ENCODE data around the gene PDE5A.
"Not testable (repeated sequence)": the region's sequence is repeated elsewhere in the genome, so short reads cannot be mapped to it uniquely, and the experiment has no call there.

Gene PDE5A

DNA sequence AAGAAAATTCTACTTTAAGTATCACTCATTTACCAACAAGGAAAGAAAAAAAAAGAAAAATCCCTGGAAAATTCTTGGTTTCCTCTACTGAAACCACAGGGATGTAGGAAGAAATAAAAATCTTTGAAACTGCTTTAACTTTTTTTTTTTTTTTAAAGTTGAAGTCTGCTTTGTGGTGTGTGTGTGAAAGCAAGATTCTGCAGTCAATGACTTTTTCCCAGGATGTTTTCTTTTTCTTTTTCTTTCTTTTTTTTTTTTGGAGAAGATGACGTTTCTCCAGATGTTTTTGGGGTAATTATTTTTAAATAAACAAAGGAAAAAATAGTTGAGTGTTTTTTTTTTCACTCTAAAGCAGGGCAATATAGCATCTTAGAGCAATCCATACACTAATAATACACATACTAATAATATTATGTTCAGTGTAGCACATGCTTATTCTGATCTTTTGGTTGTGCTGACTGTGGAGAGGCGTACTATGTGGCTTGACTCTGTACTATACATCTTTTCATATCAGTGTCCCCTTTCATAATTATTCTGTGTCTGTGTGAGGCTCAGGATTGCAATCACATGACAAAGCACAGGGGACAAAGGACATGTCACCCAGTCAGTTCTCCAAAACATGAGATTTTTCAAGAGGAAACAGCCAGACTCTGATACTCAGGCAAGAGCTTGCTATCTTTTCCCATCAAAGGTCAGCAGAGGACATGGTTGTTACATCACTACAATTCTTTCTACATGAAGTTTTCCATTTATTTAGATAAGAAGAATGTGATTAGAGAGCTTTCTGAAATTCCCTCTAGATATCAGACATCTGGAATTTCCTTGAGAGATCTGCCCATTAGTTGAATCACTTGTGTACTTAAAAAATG lies 111.0 kb downstream of the PDE5A start:
- DNase-seq = no peak

DNA sequence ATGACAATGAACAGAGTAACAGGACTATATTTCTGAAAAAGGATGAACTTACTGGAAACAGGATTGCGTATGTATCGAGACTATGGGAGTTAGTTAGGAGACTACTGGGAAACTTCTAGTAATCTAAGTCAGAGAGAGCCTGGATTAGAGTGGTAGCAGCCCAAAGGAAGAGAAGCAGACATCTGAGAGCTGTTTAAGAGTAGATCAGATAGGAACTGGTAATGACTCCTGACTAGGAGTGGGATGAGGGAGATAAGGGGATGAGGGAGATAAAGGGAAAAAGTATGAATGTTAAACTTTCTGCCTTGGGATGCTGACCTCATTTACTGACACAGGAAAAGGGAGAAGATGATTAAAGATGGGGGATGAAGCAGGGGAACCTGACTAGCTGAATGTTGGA lies 116.2 kb downstream of the PDE5A start:
- DNase-seq = no peak

DNA sequence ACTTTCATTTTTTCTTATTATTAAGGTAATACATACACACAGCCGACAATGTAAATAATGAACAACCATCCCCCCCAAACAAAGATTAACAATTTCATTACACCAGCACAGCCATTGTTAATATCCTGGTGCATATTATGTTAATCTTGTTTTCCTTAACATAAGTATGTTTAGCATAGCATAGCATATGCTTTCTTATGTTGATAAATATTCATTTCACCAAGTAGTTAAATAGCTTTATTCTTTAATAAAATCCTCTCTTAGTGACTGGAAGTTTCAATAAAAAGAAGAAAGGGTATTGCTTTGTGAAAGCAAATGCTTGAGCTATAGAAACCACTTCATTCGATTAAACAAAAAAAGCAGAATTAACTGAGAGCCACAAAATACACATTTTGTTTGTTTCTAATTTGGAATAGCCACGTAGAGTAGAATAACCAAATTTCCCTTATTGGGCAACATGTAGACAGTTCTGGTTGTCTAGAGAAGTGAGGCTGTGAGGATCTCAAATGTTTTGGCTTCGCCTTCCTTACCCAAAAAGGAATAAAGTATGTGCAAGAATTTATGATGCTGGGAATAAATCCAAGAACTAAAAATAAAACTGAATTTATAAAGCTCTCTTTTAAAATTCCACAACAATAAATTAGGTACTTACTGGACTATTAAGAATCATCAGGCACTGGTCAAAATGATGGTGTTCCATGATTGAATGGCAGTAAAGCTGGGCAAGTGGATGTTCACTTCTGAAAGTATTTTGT lies 118.0 kb downstream of the PDE5A start:
- DNase-seq = no peak

DNA sequence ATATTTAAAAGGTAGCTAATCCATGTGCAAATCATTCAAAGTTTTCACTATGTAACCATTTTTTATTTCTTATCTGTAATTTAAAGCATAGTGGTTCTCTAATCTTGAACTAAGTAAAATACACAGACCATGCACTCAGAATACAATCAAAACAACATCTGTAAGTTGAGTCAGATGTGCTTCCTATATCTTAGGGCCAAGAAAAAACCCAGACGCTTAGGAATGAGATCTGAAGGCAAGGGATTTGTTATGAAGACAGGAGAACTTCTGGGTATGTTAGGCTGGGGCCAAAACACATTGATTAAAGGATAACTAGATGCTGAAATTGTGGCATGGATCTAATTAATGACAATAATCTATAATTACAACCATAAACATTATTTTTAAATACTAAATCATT lies 120.3 kb downstream of the PDE5A start:
- DNase-seq = no peak

DNA sequence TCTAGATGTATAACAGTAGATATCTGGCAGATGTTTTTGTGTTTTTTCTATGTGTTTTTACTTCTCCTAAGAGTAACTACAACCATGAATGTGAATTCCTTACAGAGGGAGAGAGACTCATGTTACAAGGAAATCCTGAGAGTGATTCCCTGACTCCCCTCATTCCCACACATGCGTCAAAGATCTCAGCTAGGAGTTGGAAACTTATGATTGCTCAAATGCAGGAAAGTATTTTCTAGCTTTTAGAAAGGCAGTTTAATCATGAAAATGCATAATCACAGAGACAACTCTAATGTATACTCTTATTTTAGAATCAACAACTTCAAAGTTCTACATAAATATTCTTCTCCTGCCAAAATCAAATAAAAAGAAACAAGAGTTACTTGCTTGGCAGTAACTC lies 121.8 kb downstream of the PDE5A start:
- no peak for DNase-seq

DNA sequence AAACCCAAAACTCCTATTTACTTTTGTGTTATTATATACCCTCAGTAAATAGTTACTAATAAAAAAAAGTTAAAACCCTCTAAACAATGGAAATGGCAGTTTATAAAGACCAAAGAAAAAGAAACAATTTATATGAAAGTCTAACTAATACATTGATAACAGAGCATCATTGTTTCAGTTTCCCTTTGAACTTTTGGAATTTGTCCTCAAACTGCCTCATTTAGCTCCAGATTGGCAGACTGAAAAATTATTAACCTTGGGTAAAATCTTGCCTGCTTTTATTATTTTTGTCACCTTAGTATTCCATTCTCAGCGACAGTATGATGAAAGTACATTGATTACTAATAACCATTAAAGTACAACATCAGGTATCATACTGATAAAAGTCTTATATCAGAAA lies 124.0 kb downstream of the PDE5A start:
- DNase-seq = no peak

DNA sequence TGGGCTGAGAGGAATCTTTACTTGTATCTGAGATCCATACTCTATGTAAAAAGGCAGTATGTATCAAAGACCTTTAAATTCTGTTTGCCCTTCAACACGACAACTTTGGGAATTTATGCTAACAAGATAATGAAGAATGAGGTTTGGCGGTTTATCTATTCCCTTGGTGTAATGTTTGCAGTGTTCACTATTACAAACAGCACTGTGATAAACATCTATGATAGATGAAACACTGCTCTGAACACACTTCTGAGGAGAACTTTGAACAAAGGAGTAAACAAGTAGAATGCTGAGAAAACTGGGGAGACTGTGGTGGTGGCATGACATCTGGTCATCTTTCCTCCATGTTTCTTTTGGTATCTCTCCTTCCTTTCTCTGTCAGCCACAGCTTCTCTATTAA lies 126.9 kb downstream of the PDE5A start:
- DNase-seq = no peak

DNA sequence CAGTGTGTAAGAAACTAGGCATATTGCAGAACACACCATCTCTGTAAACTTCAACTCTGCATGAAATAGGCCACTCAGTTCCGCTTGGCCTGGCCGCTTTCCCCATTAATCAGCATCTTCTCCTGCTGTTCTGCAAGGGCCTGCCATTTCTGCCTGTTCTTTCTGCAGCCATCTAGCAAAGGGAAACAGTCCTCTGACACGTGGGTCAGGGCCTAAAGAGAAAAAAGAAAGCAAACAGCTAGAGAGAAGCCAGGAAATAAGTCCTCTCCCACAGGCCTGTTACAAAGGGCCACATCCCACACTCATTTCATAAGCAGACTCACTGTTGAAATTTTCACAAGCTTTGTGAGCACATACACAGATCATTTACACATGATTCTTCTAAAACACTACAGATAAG lies 130.1 kb downstream of the PDE5A start:
- DNase-seq = no peak

DNA sequence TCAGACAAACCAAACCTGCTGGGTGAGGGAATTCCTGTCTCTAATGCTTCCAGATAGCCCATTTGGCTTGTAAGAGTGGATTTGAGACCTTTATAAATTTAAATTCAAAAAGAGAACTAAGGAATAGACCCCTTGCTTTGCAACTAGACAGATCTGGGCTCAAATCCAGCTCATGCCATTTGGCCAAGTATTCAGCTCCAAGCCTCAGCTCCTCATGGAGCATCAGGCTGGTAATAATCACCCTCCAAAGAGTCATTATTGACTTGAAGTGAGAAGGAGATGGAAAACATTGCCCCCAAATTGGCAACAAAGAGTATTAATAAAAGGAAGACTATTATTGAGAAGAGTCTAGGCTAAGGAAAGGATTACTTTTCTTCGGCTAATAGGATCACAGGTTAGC lies 134.7 kb downstream of the PDE5A start:
- DNase-seq = no peak

DNA sequence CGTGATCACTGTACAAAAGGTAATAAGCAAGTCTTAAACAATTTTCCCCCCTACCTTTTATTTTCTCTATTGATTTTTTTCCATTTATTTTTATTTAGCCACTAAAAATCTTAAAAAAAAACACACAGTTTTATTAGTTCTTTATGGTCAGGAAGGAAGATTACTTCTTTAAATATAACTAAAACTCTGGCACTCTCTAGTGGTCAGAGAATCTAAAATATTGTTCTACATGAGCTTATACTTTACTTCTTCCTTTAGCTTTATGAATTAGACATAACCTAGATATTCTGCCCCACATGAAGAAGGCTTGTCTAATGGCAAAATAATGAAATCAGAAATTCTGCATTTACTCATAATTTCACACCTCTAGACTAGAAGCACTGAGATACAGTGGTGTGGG lies 135.2 kb downstream of the PDE5A start:
- no peak for DNase-seq

DNA sequence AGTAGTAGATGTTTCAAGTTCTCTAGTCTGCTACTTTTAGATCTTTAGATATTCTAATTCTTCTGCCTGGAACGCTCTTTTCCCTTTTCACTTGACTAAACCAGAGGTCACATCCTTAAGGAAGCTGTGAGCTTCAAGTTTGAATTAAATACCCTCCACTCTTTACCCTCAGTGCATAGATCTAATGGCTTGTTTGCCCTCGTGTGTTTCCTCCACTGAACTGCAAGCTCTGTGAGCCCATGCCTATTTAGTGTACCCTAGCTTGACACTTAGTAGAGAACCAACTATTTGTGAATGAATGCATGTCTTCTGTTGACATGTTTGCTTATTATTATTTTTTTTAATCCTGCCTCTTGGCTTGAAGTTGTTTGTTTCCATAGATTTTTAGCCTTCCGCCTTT lies 138.3 kb downstream of the PDE5A start:
- DNase-seq = no peak

DNA sequence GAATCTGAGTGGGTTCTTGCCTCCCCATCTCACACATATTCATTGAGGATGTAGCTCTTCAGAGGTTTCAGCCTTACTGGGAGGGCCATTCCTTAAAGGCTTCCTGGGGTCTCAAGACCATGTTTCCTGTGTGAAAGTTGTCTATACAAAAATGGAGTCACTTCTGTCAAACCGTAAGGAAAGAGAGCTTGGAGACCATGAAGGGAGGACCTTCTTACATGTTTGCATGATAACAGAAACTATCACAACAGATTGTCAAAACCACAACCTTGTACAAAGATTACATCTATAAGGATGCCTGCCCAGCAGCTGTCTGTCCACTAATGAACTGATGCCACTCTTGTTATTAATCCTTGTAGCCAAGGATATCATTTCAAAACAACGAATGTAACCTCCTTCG lies 139.3 kb downstream of the PDE5A start:
- DNase-seq = no peak

DNA sequence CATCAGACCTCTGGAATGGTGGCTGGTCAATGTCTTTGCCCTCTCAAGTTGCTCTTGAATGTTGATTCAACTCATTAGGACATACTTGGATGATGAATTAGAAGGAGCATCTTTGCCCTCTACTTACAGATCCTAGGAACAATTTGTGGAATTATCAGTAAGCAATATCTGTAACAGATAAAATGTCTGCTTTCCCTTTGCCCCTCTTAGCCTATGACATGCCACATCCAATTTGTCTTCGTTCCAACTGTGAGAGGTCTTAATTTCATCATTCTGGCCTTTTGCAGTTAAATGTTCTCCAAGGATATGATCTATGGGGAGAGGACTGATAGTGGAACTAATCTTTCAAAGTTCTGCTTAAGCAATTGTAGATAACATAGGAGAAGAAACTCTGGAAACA lies 148.3 kb downstream of the PDE5A start:
- DNase-seq = no peak

DNA sequence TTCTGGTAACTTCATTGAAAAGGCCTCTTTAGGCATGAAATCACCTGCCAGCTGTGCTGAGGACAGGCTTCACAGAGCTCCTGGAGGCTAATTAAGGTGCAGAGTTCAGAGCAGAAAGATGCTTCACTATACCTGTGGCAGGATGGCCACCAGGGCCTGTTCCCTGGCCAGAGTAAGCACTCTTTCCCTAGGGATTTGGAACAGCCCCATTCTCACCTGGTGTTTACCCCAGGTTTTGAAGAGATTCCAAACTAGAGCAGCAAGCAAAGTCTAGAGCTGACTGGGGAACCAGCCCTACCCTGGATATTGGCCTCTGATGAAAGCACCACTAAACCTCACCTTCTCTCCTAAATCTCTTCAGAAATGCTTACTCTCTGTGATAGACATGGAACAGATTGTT lies 148.8 kb downstream of the PDE5A start:
- DNase-seq = no peak

DNA sequence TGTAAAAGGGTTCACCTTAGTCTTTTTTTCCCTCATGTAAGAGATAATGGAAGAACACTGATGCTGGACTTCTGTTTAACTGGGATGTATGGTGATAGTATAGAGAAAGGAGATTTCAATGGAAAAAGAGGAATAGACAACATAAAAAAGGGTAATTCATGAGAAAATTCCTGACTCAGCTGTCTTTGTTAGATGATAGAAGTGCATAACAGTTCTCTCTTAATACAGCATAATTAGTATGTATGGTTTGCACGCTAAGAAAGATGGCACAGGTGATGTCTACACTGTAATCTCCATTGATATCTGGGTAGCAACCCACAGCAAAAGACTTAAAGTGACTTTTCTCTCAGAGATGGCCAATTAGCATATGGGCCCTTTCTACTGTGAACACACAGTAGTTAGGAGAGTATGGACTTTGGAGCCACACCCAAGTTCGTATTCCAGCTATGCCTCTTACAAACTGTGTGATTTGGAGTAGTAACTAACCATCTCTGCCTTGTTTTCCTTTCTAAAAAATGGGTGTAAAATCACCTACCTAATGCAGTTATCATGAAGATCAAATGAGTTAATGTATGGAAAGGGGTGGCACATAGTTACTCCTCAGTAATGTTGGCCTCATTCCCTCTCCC lies 149.3 kb downstream of the PDE5A start:
- DNase-seq = no peak

DNA sequence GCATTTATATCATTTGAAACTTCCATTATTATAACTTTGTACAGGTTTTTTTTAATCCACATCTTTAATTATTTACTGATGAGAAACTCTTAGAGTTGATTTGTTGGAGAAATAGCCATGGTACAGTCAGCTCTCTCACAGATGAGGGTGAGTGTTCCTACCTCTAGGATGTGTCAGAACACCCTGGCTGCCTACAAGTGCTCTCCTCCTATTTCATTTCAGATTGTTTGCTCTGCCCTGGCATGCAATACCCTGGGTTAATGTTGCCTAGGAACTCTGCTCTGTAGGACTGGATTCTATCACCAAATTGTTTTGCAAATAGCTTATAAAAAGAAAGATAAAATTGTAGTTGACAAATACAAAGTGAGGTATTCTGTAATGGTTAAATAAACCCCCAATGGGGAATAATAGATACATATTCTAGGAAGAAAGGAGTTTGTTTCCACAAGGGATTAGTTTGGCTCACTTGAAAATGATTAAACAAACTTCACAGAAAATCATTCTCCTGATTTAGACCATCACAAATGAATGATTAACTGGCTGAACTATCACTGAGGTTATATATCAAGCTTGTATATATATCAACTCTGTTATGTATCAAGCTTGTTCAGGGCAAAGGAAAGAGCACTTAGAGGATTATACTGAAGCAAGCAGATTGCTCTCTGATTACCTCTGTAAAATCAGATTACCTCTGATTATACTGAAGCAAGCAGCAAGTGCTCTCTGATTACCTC lies 150.0 kb downstream of the PDE5A start:
- no peak for DNase-seq

DNA sequence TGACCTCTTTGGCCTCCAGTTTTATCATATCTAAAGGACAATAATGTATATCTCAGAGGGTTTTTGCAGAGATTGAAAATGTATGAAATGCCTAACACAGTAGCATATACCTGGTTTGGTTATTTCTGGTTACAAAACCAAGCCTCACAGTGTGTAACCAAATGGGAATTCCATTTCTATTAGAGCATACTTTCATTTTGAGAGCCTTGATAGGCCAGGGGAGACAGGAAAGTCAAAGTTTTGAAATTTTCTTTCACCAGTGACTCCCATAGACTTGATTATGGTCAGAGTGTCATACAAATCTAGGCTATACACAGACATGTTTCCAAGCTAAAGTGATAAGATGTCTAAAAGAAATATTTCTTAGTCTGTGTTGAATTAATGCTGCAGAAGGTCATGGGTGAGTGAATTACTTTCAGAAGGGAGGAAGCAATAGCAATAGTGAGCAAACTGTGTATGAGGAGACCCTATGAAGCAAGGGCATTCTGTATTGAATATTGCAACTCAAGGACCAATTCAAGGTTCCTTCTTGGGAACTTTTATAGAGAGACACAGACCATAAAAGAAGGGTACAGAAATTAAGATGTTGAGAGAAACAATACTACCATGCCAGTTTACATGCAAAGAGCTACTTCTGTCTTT lies 151.1 kb downstream of the PDE5A start:
- no peak for DNase-seq

DNA sequence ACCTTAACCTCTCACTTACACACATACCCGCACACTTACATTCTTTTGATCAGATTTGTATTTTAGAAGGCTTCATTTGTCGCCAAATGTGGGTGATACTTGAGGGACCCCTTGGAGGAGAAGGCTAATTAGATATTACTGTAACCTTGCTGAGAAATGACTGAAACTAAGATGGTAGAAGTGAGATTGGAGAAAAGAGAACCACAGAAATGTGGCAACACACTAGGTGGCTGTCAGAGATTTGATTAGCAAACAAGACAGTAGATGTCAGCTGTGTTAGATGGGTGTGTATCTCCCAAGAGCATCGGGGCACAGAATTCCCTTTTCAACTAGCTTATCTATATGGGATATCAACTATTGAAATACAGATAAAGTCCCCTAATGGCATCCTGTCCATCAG lies 157.3 kb downstream of the PDE5A start:
- no peak for DNase-seq

DNA sequence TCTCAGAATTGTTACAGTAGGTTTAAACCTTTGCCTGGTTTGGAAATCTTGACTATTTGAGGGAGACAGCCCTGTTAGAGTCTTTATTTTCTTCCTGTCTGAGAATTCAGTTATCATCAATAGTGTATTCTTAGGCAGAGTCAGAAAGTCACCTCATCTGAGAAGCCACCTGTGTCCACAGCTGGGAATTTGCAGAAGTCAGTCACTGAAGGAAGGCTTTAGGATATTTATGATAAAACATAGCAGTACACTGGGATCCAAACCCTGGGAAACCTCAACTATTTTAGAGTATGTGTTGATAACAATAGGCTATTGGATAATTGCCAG lies 157.9 kb downstream of the PDE5A start:
- DNase-seq = not testable (repeated sequence)

DNA sequence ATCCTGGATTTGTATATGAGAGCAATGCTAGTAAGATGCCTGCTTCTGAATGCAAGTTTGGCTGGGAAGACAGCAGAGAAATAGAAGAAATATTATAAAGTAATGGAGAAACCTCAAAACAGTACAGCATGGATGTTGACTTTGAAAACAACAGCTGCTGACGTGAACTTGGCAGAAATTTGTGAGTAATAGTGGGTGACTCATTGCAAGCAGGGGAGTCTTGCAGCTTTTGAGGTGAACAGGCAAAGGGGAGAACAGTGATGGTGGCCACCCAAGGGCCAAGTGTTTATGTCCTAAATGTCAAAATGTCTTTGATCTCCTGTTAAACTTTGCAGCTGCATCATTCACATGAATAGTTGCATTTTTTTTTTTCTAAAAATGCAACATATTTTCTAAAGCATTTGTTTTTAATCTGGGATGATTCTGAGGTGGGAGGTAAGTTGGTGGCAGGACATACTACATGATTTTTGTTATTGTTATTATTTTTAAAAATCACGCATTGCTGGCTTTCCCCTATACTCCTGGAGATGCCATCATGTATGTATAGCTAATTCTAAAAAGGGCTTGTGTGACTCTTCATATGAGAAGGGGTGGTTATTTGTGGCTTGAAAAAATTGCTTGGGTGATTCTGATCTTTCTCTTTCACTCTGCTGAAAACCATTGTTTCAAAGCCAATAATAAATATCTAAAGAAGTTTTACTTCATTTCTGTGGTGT lies 158.4 kb downstream of the PDE5A start:
- not testable (repeated sequence) for DNase-seq

DNA sequence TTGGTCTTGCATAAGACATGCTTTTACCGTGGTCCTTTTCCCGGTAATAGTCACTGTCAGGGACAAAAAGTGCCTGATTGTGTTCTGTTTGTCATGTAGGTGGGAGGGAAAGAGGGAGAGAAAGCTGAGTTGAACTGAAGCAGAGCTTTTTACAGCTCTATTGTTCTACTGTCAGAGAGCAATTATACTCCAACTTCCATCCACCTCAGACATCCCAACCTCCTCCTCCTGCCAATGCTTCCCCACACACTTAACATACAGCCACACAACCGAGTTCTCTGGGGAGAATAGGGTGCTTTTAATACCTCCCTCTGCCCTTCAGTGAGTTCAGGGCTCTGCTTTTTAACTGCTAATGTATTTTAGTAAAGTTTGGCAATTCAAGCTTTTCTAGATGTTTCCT lies 159.6 kb downstream of the PDE5A start:
- not testable (repeated sequence) for DNase-seq

DNA sequence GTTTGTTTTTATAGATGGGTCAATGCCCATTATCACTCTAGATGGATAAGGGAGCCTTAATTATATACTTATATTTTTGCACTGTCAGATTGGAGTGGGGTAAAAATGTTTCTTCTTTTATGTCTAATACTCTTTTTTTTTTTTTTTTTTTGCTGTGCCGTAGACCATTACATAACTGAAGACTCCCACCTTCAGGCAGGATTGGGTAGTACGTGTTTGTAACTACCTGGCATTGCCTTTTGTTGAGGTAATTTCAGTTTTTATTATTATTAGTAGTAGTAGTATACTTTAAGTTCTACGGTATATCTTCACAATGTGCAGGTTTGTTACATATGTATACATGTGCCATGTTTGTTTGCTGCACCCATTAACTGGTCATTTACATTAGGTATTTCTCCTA lies 165.9 kb downstream of the PDE5A start:
- not testable (repeated sequence) for DNase-seq

Measured in NCI-H1694 (cell line).